Measurements from ENCODE around the gene CDIPT.
"Not testable (repeated sequence)": the region's sequence is repeated elsewhere in the genome, so short reads cannot be mapped to it uniquely, and the experiment has no call there.

The CDIPT gene

DNA sequence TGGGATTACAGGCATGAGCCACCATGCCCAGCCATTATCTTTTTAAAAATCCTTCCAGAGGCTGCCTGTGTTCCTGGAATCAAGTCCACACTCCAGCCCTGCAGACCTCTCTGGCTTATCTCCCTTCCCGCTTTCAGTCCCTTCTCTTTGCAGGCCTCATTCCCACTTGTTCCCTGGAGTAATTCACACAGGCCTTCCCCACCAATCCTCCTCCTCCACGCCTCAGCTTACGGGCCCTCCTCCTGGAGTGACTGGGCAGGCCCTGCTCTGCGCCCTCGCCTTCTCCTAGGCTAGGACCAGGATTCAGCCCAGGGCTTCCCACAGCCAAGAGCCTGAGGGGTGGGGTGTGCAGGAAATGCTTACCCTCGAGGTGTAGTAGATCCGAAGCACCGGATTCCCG lies 2.8 kb downstream of the CDIPT start:
- DNase-seq (ENCODE audit: low read depth in 2 of 2): no peak

DNA sequence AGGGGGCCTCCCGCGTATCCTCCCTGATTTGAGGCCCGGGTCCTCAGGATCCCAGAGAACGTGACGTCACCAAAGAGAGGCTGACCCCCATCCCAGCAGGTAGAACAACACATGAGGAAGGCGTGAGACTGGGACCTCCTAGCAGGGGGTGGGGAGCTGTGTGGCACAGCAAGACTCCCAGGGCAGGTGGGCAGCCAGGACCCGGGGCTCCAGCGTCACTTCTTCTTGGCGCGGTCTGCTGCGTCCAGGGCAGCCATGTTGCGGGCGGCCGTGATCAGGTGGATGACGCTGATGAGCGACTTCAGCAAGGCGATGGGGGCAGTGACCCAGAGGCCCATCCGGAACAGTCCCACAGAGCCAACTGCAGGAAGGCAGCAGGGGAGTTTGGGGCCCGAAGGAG lies 4.1 kb downstream of the CDIPT start:
- DNase-seq (ENCODE audit: low read depth in 2 of 2): no peak

DNA sequence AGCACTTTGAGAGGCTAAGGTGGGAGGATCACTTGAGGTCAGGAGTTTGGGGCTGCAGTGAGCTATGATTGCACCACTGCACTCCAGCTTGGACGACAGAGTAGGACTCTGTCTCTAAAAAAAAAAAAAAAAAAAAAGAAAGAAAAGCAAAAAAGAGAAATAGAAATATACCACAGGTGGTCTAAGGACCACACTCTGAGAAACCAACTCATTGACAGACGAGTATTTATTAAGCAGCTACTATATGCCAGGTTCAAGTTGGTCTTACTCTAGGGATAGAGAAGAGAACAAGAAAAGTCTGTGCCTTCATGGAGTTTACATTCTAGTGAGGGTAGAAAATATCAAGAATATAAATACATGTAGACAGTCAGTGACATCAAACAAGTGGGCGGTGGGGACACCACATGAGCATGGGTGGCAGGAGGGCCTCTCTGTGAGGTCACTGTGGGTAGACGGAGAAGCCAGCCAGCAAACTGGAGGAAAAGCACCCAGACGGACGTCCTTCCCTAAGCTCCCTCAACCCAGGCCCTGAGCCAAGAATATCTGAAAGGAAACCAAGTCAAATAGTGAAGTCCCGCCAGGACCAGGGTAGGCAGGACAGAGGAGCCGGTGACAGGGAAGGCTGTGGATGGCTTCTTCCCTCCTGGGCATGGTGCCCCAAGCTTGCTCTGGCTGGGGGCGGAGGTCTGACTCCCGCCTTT lies 4.7 kb downstream of the CDIPT start:
- no peak for DNase-seq (ENCODE audit: low read depth in 2 of 2)

DNA sequence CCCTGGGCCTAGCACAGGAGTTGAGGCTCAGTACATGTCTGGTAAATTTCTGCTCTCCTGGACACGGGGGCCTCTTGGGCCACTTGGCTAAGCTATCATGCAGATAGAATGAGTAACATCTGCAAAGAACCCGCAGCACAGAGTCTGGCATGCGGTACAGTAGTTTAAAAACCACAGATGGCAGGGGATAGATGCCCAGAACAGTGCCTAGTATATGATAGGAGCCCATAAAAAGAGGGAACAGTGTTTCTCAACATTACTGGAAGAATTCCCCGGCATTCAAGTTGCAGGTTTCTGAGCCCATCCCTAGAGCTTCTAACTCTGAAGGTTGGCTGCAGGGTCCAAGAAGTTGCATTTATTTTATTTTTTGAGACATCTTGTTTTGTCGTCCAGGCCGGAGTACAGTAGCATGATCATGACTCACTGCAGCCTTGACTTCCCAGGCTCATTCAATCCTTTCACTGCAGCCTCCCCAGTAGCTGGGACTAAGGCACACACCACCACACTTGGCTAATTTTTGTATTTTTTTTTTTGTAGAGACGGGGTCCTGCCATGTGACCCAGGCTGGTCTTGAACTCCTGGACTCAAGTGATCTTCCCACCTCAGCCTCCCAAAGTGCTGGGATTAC lies 5.8 kb downstream of the CDIPT start:
- peak in 1 of 2 experiments; percentile 13 for DNase-seq (ENCODE audit: low read depth in 2 of 2)

DNA sequence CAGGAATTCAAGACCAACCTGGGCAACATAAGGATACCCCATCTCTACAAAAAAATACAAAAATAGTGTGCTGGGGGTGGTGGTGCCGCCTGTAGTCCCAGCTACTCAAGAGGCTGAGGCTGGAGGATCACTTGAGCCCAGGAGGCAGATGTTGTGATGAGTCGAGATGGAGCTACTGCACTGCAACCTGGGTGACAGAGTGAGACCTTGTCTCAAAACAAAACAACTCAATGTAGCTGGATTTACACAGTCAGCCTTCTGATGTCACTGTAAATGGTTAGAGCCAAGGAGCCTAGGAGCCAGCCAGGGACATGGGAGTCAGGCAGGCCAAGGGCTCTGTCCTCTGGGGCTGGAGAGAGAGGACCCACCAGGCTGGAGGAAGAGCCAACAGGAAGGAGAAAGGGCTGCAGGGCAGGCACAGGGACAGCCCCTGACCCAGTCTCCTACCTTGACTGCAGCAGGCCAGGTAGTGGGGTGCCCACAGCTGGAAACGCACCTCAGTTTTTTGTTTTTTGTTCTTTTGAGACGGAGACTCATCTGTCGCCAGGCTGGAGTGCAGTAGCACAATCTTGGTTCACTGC lies 8.4 kb downstream of the CDIPT start:
- DNase-seq (ENCODE audit: low read depth in 2 of 2): no peak

DNA sequence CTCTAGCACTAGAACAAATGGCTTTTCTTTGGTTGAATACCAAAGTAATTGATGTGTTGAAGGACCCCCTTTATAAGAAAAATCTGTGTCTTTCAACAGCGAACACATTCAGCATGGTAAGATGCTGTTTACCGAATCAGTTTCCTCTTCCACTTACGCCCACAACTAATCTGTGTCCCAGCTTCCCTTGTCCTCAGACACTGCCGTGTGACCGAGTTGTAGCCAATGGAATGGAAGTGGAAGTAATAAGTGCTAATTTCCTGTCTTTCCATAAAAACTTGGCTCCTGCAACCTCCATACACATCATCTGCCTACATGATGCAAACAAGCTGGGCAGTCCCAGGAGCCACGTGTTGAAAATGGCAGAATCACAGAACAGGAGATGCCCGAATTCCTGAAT lies 10.4 kb downstream of the CDIPT start:
- peak; percentile 34 to 35 for DNase-seq (ENCODE audit: low read depth in 2 of 2)

DNA sequence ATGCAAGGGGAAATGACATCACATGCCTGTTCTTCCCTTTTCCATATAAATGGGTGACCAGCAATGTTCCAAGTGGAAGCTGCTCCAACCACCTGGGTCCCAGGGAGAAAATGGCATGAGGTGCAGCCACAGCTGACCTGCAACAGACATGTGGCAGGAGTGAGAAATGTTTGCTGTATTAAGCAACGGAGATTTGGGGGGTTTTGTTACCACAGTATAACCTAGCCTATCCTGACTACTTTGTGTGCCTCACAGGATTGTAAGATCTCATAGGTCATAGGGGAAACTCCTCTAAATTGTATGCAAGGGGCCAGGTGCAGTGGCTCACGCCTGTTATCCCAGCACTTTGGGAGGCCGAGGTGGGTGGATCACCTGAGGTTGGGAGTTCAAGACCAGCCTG lies 12.0 kb downstream of the CDIPT start:
- no peak for DNase-seq (ENCODE audit: low read depth in 2 of 2)

DNA sequence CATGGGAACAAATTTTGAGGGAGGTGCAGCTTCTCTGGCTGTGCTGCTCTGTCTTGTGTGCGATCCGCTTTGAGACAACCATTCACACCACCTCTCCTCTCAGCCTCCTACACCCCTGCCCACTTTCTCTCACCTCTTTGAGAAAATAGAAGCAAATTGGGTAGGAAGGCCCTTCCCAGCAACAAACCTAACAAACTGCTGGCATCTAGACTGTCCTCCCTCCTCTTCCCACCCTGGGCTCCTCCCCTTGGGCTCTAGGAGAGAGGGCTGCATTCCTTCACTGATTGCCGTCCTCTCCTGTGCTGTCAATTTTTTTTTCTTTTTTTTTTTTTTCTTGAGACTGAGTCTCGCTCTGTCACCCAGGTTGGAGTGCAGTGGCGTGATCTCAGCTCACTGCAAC lies 13.5 kb downstream of the CDIPT start:
- no peak for DNase-seq (ENCODE audit: low read depth in 2 of 2)

DNA sequence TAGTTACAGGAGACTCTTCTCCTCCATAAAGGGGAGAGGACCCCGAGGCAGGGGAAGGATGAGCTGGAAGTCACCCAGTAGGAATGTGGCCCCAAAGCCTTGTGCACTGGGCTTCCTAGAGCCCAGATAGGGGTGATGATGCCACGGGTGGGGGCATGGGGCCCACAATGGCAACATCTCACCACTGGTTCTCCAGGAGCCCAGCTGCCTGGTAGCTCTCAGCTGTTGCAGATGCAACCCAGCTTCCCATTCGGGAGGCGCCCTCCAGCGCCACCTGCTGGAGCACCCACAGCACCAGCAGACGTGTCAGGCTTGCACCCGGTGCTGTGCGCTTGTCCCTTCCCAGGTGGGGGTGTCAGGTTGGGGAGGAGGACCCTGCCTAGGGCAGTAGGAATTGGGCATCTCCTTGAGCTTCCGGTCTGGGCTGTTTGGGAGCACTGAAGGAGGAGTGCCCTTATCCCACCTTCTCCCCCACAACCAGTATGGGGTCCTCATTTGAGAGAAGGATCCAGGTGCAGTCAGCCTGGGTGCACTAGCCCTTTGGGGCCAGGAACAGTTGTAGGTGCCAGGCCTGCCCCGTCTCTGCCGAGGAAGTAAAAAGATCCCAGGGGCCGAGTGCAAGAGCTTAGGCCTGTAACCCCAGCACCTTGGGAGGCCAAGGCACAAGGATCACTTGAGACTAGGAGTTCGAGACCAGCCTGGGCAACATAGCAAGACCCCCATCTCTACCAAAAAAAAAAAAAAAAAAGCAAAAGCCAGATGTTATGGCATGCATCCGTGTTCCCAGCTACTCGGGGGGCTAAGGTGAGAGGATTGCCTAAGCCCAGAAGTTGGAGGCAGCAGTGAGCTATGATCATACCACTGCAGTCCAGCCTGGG lies 14.4 kb downstream of the CDIPT start:
- no peak for DNase-seq (ENCODE audit: low read depth in 2 of 2)

DNA sequence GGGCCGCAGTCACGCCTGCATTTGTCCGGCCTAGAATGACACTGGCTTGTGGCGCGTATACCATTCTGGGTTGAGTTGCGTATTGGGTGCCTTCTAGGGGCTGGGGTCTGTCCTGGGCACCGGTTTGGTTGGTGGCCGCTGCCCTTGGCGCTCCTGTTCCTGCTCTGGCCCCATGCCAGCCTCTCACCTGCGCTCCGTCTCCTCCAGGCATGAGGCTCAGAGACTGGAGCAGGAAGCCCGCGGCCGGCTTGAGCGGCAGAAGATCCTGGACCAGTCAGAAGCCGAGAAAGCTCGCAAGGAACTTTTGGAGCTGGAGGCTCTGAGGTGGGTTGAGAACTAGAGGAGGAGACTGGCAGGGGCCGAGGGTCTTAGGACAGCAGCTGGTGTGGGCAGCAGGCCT lies 17.4 kb downstream of the CDIPT start:
- DNase-seq (ENCODE audit: low read depth in 2 of 2): no peak

DNA sequence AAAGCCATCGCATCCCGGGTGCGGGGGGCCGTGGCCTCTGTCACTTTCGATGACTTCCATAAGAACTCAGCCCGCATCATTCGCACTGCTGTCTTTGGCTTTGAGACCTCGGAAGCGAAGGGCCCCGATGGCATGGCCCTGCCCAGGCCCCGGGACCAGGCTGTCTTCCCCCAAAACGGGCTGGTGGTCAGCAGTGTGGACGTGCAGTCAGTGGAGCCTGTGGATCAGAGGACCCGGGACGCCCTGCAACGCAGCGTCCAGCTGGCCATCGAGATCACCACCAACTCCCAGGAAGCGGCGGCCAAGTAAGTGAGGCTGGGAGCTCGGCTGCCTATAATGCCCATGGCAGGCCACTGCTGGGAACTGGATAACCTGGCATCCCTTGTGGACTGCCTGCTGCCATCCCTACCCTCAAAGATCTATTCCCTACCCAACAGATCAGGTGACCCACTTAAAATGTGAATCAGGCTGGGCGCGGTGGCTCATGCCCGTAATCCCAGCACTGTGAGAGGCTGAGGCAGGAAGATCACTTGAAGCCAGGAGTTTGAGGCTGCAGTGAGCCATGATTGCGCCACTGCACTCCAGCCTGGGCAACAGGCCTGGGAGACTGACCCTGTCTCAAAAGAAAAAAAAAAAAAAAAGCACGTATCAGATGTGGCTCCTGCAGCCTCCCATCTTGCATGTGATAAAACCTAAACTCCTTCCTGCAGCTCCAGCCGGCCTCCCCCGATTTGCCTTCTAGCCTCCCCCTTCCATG lies 18.3 kb downstream of the CDIPT start:
- no peak for DNase-seq (ENCODE audit: low read depth in 2 of 2)

DNA sequence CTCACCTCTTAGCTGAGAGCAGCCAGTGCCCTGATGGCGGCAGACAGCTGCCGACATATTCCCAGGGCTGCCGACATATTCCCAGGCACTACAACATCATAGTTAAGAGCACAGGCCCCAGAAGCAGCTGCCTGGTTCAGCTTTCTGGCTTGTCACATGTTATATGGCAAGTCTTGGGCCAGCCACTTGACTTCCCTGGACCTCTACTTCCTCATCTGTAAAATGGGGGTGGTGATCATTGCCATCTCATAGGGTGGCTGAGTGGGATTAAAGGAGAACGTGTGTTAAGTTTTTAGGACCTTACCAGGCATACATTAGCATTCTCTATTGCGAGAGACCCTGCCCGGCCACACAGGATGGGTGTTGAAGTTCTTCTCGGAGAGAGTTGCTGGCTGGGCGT lies 19.1 kb downstream of the CDIPT start:
- no peak for DNase-seq (ENCODE audit: low read depth in 2 of 2)

DNA sequence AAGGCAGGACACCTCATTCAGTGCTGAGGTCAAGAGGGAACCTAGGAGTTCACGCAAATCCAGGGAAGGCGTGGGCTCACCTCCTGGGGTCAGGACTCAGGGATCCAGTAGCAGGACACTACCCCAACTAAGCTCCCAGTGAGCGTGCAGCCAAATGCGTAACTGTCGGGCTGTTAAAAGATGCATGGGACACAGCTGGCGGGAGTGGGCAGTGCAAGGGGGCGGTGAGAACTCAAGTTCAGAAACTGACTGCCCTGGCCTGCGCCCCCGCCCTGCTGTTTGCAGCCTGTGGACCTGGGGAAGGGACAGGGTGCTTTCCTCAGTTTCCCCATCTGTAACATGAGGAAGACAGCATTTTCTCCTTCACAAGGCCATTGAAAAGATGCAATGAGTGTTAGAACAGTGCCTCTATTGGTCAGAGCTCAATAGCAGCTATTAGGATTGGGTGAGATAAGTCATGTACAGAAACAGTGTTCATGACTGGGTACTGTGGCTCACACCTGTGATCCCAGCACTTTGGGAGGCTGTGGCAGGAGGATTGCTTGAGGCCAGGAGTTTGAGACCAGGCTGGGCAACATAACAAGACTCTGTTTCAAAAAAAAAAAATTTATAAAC lies 20.2 kb downstream of the CDIPT start:
- DNase-seq (ENCODE audit: low read depth in 2 of 2): no peak

DNA sequence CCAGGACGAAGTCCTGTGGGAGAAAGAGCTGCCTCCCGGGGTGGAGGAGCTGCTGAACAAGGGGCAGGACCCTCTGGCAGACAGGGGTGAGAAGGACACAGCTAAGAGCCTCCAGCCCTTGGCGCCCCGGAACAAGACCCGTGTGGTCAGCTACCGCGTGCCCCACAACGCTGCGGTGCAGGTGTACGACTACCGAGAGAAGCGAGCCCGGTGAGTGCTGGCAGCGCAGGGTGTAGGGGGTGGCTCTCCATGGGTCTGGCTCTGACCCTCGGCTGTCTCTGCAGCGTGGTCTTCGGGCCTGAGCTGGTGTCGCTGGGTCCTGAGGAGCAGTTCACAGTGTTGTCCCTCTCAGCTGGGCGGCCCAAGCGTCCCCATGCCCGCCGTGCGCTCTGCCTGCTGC lies 21.4 kb downstream of the CDIPT start:
- no peak for DNase-seq (ENCODE audit: low read depth in 2 of 2)

DNA sequence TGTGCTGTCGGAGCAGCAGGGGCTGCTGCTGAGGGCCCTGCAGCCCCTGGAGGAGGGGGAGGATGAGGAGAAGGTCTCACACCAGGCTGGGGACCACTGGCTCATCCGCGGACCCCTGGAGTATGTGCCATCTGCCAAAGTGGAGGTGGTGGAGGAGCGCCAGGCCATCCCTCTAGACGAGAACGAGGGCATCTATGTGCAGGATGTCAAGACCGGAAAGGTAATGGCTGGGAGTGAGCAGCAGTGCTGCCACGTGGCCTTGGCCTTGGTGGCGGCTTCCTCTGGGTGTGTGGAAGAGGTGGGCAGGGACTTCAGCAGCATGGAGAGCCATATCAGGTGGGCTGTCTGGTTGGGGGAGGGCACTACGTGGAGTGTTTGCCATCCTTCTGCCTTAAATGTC lies 22.8 kb downstream of the CDIPT start:
- DNase-seq (ENCODE audit: low read depth in 2 of 2): no peak

DNA sequence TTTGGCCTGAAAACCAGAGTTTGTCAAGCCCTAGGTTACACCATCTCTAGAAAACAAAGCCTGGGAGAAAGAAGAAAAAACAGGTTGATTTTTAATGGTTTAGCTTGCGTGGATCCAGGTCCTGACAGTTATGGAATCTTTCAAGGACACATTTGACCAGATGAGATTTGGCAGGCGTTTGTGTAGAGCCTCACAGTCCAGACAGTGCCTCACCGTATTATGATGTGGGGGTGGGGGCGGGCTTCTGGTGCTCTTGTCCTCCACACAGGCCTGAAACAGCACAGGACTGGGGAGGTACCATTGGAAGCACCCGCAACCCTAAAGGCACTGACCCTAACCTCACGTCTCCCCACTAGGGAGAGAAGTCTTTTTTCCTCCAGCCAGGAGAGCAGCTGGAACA lies 23.2 kb downstream of the CDIPT start:
- DNase-seq (ENCODE audit: low read depth in 2 of 2): no peak

DNA sequence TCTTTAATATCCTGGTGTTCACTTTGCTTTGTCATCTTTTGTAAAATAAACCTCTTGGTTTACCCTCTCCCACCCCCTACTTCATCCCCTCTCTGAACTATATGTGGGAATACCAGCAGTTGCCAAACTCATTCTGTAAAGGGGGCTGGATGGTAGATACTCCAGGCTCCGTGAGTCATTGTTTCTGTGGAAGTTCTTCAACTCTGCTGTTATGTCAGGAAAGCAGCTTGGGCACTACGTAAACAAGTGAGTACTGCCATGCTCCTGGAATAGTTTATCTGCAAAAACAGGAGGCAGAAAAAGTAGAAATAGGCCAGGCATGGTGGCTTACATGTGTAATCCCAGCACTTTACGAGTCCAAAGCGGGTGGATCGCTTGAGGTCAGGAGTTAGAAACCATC lies 25.2 kb downstream of the CDIPT start:
- no peak for DNase-seq (ENCODE audit: low read depth in 2 of 2)

DNA sequence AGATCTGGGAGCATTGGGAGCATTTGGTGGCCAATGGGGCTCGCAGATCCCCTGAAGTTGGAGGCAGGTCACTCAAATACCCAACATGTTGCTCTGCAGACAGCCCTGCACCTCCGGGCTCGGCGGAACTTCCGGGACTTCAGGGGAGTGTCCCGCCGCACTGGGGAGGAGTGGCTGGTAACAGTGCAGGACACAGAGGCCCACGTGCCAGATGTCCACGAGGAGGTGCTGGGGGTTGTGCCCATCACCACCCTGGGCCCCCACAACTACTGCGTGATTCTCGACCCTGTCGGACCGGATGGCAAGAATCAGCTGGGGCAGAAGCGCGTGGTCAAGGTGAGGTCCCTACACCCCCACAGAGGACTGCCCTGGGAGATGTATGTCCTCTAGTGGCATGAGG lies 26.4 kb downstream of the CDIPT start:
- DNase-seq (ENCODE audit: low read depth in 2 of 2): no peak

DNA sequence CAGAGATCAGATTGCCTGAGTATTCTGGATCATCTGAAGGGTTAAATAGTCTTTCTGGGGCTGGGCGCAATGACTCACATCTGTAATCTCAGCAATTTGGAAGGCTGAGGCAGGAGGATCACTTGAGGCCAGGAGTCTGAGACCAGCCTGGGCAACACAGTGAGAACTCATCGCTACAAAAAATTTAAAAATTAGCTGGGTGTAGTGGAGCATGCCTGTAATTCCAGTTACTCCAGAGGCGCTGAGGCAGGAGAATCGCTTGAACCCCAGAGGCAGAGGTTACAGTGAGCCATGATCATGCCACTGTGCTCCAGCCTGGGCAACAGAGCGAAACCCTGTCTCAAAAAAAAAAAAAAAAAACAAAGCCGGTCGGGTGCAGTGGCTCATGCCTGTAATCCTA lies 27.1 kb downstream of the CDIPT start:
- DNase-seq (ENCODE audit: low read depth in 2 of 2): no peak

DNA sequence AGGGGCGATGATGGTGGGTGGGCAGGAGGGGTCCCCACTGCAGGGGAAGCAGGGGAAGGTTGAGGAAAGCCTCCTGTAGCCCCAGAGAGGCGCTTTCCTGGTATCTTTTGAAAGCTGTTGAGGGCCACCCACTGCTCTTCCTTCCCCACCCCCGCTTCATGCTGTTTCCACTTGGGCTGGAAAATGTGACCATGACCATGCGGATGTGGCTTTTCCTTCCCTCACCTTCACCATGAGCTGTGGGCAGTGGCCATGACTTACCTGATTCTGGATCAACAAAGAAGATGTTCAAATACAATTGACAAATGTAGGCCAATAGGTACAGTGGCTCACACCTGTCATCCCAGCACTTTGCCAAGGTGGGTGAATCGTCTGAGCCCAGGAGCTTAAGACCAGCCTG lies 28.9 kb downstream of the CDIPT start:
- DNase-seq (ENCODE audit: low read depth in 2 of 2): no peak

DNA sequence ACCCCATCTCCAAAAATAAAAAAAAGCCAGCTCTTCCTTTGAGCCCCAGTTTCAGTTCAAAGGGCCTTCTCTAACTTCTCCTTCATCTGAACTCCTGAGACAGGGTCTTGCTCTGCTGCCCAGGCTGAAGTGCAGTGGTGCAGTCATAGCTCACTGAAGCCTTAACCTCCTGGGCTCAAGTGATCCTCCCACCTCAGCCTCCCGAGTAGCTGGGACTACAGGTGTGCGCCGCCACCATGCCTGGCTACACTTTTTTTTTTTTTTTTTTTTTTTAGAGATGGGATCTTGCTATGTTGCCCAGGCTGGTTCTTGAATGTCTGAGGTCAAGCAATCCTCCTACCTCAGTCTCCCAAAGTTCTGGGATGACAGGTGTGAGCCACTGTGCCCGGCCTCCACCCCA lies 29.8 kb downstream of the CDIPT start:
- DNase-seq (ENCODE audit: low read depth in 2 of 2): not testable (repeated sequence)

Measured in fibroblast of skin of left biceps (primary cell).